HCT116 (cell line): Measurements from ENCODE around the gene B4GALT4. TPM values are rescaled to one million over a fixed set of nuclear protein-coding genes. Genes with fewer than 3 reads are reported as not detected.
A peak's percentile ranks its signal among the peaks of the same experiment; 100 is the strongest.

Source experiments
- ATAC-seq: fragments of 200-7000 bp; cut with Tn5 transposase; 2 replicates; pipeline ENCODE4 v1.9.1; 2020; ENCODE audit warnings: mild to moderate bottlenecking, moderate library complexity
- BruUV-seq: library from RNA; stranded (reverse); fragments of 400-500 nt; replicated peaks from 2 replicates; lab custom pipeline; 2021; lab: Mats Ljungman, UMichigan
- CTCF ChIA-PET: fragments of 300-600 bp; sonication (Branson Sonifier 250); formaldehyde crosslinking; loops from one replicate; lab custom pipeline; 2021; ENCODE audit warnings: antibody characterized with exemption; lab: Charles Lee
- POLR2A ChIA-PET: fragments of 300-600, 350-600 bp; sonication (Branson Sonifier 250); formaldehyde crosslinking; loops from one replicate; lab custom pipeline; 2021; ENCODE audit warnings: antibody characterized with exemption; lab: Charles Lee
- RAD21 ChIA-PET, 2 experiments: fragments of 300-600 bp; sonication (Branson Sonifier 250); formaldehyde crosslinking; loops; one replicate each; lab custom pipeline; 2023; ENCODE audit warnings: low total read pairs in 2 of 2; ENCODE audit not compliant: uncharacterized antibody in 2 of 2, unreplicated experiment in 2 of 2, low non-redundant PET in 1 of 2; lab: Charles Lee
- DNase-seq: peaks from one replicate; pipeline ENCODE4 v3.0.0-alpha.2; 2010; ENCODE audit warnings: low read depth, low spot score
- H2AFZ ChIP-seq: fragments of 200-600 bp; shearing (Covaris generic), sonication (generic); 2 replicates; pipeline ENCODE4 v1.6.1; 2017; ENCODE audit warnings: low read depth, mixed run types, mixed read lengths, antibody characterized with exemption, low read length; ENCODE audit not compliant: poor library complexity, severe bottlenecking
- H3K27ac ChIP-seq: 2 replicates; pipeline ENCODE4 v1.5.1; 2012; ENCODE audit warnings: low read depth, low read length
- H3K27me3 ChIP-seq: fragments of 200-600 bp; sonication (generic); 2 replicates; pipeline ENCODE4 v1.6.1; 2016; ENCODE audit warnings: mixed run types, low read length, mixed read lengths; ENCODE audit not compliant: insufficient read depth
- H3K36me3 ChIP-seq, 2 experiments: fragments of 200-500 bp in 1 of 2; fragments of 200-600 bp in 1 of 2; sonication (Bioruptor generic) in 1 of 2; sonication (generic) in 1 of 2; 2 replicates each; pipeline versions ENCODE4 v1.5.1 to v1.6.1; 2014 to 2016; ENCODE audit warnings: low read length in 2 of 2, inconsistent platforms in 1 of 2, mixed read lengths in 1 of 2, mixed run types in 1 of 2; ENCODE audit not compliant: insufficient read depth in 2 of 2, control insufficient read depth in 1 of 2
- H3K4me1 ChIP-seq, 2 experiments: fragments of 200-600 bp in 1 of 2; sonication (generic) in 1 of 2; 2 replicates each; pipeline versions ENCODE4 v1.5.1 to v1.6.1; 2012 to 2017; ENCODE audit warnings: low read length in 2 of 2, inconsistent platforms in 1 of 2, mild to moderate bottlenecking in 1 of 2, mixed read lengths in 1 of 2, mixed run types in 1 of 2, moderate library complexity in 1 of 2; ENCODE audit not compliant: insufficient read depth in 2 of 2, control insufficient read depth in 1 of 2
- H3K4me2 ChIP-seq: fragments of 200-600 bp; sonication (generic); 2 replicates; pipeline ENCODE4 v1.6.1; 2017; ENCODE audit warnings: mixed run types, low read length, mixed read lengths
- H3K4me3 ChIP-seq, 2 experiments: fragments of 200-600 bp in 1 of 2; sonication (generic) in 1 of 2; replicated peaks in 1 of 2; 2 replicates each; pipeline ENCODE4 v1.5.1; 2011 to 2016; ENCODE audit warnings: low read length in 2 of 2, control low read depth in 1 of 2, low read depth in 1 of 2, mild to moderate bottlenecking in 1 of 2, mixed read lengths in 1 of 2, mixed run types in 1 of 2
- H3K79me2 ChIP-seq: fragments of 200-600 bp; sonication (generic); 2 replicates; pipeline ENCODE4 v1.6.1; 2017; ENCODE audit warnings: mild to moderate bottlenecking, mixed run types, low read length, moderate library complexity, mixed read lengths; ENCODE audit not compliant: insufficient read depth
- H3K9ac ChIP-seq: fragments of 200-600 bp; sonication (generic); 2 replicates; pipeline ENCODE4 v1.6.1; 2016; ENCODE audit warnings: low read length, mixed read lengths
- H3K9me2 ChIP-seq: fragments of 200-600 bp; sonication (generic), shearing (Covaris generic); 2 replicates; pipeline ENCODE4 v1.6.1; 2017; ENCODE audit warnings: mixed run types, mild to moderate bottlenecking, moderate library complexity; ENCODE audit not compliant: insufficient read depth
- H3K9me3 ChIP-seq, 2 experiments: fragments of 200-500 bp in 1 of 2; fragments of 200-600 bp in 1 of 2; sonication (Bioruptor generic) in 1 of 2; sonication (generic) in 1 of 2; 2 replicates each; pipeline ENCODE4 v1.6.1; 2014 to 2017; ENCODE audit warnings: low read length in 2 of 2, mixed read lengths in 2 of 2, inconsistent platforms in 1 of 2, low read depth in 1 of 2, mild to moderate bottlenecking in 1 of 2, mixed run types in 1 of 2, moderate library complexity in 1 of 2; ENCODE audit not compliant: control insufficient read depth in 1 of 2, insufficient read depth in 1 of 2
- H4K20me1 ChIP-seq: fragments of 200-600 bp; sonication (generic), shearing (Covaris generic); 2 replicates; pipeline ENCODE4 v1.6.1; 2017; ENCODE audit warnings: mixed run types, mild to moderate bottlenecking, moderate library complexity; ENCODE audit not compliant: insufficient read depth
- CBX3 ChIP-seq: IDR thresholded peaks from 2 replicates; pipeline ENCODE4 v1.6.1; 2012; ENCODE audit warnings: low read depth
- CEBPB ChIP-seq: IDR thresholded peaks from 2 replicates; pipeline ENCODE4 v1.6.1; 2012; ENCODE audit warnings: low read depth
- CTCF ChIP-seq, 3 experiments: fragments of 200-600 bp in 1 of 3; sonication (generic) in 1 of 3; IDR thresholded peaks in 2 of 3; conservative IDR thresholded peaks in 1 of 3; 2 replicates each; pipeline ENCODE4 v1.5.1; 2012 to 2017; ENCODE audit warnings: low read depth in 2 of 3, low read length in 2 of 3, antibody characterized with exemption in 1 of 3, borderline replicate concordance in 1 of 3, control low read depth in 1 of 3, mild to moderate bottlenecking in 1 of 3, mixed read lengths in 1 of 3, mixed run types in 1 of 3, moderate library complexity in 1 of 3; ENCODE audit not compliant: insufficient read depth in 1 of 3
- ELF1 ChIP-seq: IDR thresholded peaks from 2 replicates; pipeline ENCODE4 v1.6.1; 2012; ENCODE audit warnings: low read depth, borderline replicate concordance
- EZH2phosphoT487 ChIP-seq: fragments of 200-600 bp; IDR thresholded peaks from 2 replicates; pipeline ENCODE4 v1.6.1; 2018; ENCODE audit warnings: antibody characterized with exemption, borderline replicate concordance
- FOSL1 ChIP-seq: IDR thresholded peaks from 2 replicates; pipeline ENCODE4 v1.6.1; 2012; ENCODE audit warnings: low read depth
- MAX ChIP-seq: IDR thresholded peaks from 2 replicates; pipeline ENCODE4 v1.6.1; 2012
- POLR2AphosphoS5 ChIP-seq: IDR thresholded peaks from 2 replicates; pipeline ENCODE4 v1.6.1; 2011; ENCODE audit warnings: mild to moderate bottlenecking, low read depth, low read length, moderate library complexity
- SIN3A ChIP-seq: IDR thresholded peaks from 2 replicates; pipeline ENCODE4 v1.6.1; 2012; ENCODE audit warnings: low read depth
- YY1 ChIP-seq: IDR thresholded peaks from 2 replicates; pipeline ENCODE4 v1.6.1; 2011; ENCODE audit warnings: low read length, low read depth, moderate library complexity, mild to moderate bottlenecking; ENCODE audit not compliant: insufficient replicate concordance; ENCODE audit errors: extremely low read depth
- ZBTB33 ChIP-seq: IDR thresholded peaks from 2 replicates; pipeline ENCODE4 v1.6.1; 2011; ENCODE audit warnings: mild to moderate bottlenecking, low read length, moderate library complexity; ENCODE audit not compliant: insufficient replicate concordance; ENCODE audit errors: extremely low read depth
- ZNF274 ChIP-seq: fragments of 200-500 bp; sonication (Bioruptor generic); IDR thresholded peaks from 2 replicates; pipeline ENCODE4 v1.6.1; 2014; ENCODE audit warnings: mild to moderate bottlenecking, low read depth, low read length, inconsistent platforms
- intact Hi-C: fragments of 100-400 bp; cut with micrococcal nuclease; formaldehyde crosslinking; loops from 2 replicates; pipeline ENCODE4 v1.10.0; 2022
- total RNA-seq: library from RNA; stranded (reverse); gene quantifications from one replicate; pipeline ENCODE4 v1.2.1, GENCODE V29; 2021; ENCODE audit not compliant: unreplicated experiment

B4GALT4 gene
- total RNA-seq, 1 experiment from 2014 or later = 15.9 TPM

GRCh38 chr3:119223511-119223910 is 17.2 kb downstream of the B4GALT4 start:
- ChIA-PET POLR2A (no interaction called here), CTCF (interaction anchor here (1.1 kb wide), 1 partner anchor 17 kb away, joined by 4 read pairs; the partner anchor contains the start of gene B4GALT4), RAD21 (no interaction called here)
- Histone ChIP-seq H3K9me2 (no peaks in the 10 kb centered on the region), H2AFZ (no peak overlapping the region), H3K27ac (no peak overlapping the region), H3K79me2 (no peaks in the 10 kb centered on the region), H3K27me3 (no peaks in the 10 kb centered on the region), H4K20me1 (no peaks in the 10 kb centered on the region), H3K9ac (no peak overlapping the region), H3K4me3 (no peak overlapping the region), H3K9me3 (no peaks in the 10 kb centered on the region), H3K4me2 (no peak overlapping the region), H3K36me3 (peaks cover 0 to 4% of the 10 kb centered on the region in 2 experiments; a peak in 2 of 4 replicates), H3K4me1 (no peaks in the 10 kb centered on the region)
- ATAC-seq = no peak; the same call in 1 of the 2 replicates
- no peak for DNase-seq
- TF ChIP-seq ZNF274 = no peak
- peak in 1 of 3 experiments; percentile 17; a peak in 1 of 6 replicates for TF ChIP-seq CTCF (IDR thresholded peaks at IDR 0.05 in 2 of 3, conservative IDR thresholded peaks at IDR 0.05 in 1 of 3; ENCODE audit: borderline replicate concordance in 1 of 3, insufficient read depth in 1 of 3, low read depth in 2 of 3, low read length in 2 of 3)
- BruUV-seq = no TSS peak
- intact Hi-C loops = no loop called here

GRCh38 chr3:119222391-119222790 is 18.3 kb downstream of the B4GALT4 start:
- peaks cover 0 to 6% of the 10 kb centered on the region in 2 experiments; a peak in 2 of 4 replicates for H3K36me3 ChIP-seq
- ChIA-PET POLR2A (interaction anchor here (0.6 kb wide), 1 partner anchor 1084 kb away, joined by 4 read pairs; no protein-coding TSS in a partner anchor), CTCF (no interaction called here), RAD21 (no interaction called here)
- no peak overlapping the region for H3K4me2 ChIP-seq
- no peaks in the 10 kb centered on the region for H3K79me2 ChIP-seq
- no peaks in the 10 kb centered on the region for H3K9me2 ChIP-seq
- no TSS peak for BruUV-seq
- no peaks in the 10 kb centered on the region for H3K4me1 ChIP-seq
- no peaks in the 10 kb centered on the region for H4K20me1 ChIP-seq
- H3K27ac ChIP-seq = no peak overlapping the region
- ATAC-seq (no peak), DNase-seq (no peak)
- H3K9ac ChIP-seq = no peak overlapping the region
- intact Hi-C loops = no loop called here
- no peaks in the 10 kb centered on the region for H3K27me3 ChIP-seq
- H3K9me3 ChIP-seq = no peaks in the 10 kb centered on the region
- H2AFZ ChIP-seq = no peak overlapping the region
- H3K4me3 ChIP-seq = no peak overlapping the region
- TF ChIP-seq ZBTB33 (no peak), CEBPB (no peak), SIN3A (no peak), CTCF (IDR thresholded peaks at IDR 0.05 in 2 of 3, conservative IDR thresholded peaks at IDR 0.05 in 1 of 3; ENCODE audit: borderline replicate concordance in 1 of 3, insufficient read depth in 1 of 3, low read depth in 2 of 3, low read length in 2 of 3) (no peak), FOSL1 (no peak), YY1 (no peak), ELF1 (no peak), CBX3 (no peak), EZH2phosphoT487 (no peak), POLR2AphosphoS5 (no peak), MAX (no peak)
